GM10266 (cell line): Measurements from ENCODE around the gene SLC12A3.

Source experiments
- DNase-seq: peaks from one replicate; pipeline ENCODE4 v3.0.0; 2012; ENCODE audit errors: extremely low spot score
- CTCF ChIP-seq: IDR thresholded peaks from 2 replicates; pipeline ENCODE4 v1.5.1; 2012; ENCODE audit warnings: mild to moderate bottlenecking, low read depth; ENCODE audit not compliant: control insufficient read depth, insufficient read depth; ENCODE audit errors: missing control alignments

SLC12A3 gene

GRCh38 chr16:56869513-56870275, 4.7 kb downstream of the SLC12A3 start:
- DNase-seq = peak; percentile 70
- TF ChIP-seq CTCF = peak; percentile 35

GRCh38 chr16:56870276-56870888, 5.4 kb downstream of the SLC12A3 start:
- DNase-seq = no peak
- TF ChIP-seq CTCF = no peak

DNA sequence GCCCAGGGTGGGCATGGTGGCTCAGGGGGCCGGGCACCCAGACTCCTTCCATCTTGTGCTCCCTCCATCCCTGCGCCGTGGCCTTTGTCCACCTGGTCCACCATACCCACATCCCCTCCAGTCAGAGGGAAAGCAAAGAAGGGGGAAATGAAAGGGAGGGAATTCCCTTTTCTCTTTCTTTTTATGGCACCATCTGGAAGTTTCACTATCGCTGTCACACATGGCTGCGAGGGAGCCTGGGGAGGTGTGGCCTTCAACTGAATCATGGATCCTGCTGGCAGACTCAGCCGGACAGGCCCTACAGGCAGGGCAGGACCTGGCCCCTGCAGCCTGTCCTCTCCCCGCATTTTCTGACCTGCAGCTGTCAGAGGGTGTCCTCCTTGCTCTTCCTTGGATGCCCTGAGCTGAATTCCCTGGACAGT, 6.2 kb downstream of the SLC12A3 start:
- peak; percentile 32 for TF ChIP-seq CTCF
- DNase-seq = peak; percentile 69

DNA sequence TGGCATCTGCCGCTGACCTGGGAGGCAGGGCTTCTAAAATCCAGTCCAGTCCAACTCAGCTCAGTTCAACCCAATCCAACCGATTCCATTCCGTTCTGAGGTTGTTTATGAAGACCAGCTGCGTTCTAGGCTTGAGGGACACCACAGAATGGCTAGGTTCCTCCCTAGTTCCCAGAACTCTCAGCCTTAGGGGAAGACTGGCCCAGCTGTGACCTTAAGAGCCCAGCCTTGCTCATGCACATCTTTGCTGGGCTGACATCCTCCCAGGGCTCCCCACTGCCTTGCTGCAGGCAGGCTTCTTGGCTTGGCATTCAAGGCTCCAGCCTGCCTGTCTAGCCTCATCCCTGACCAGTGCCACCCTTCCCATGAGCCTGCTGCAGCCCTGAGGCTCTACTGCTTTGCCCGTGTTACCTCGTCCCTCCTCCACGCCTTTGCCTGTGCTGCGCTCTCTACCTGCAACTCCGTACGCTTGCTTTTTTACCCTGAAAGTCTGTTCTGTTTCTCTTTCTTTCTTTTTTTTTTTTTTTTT, 7.9 kb downstream of the SLC12A3 start:
- no peak for TF ChIP-seq CTCF
- no peak for DNase-seq

- DNase-seq = no peak
- TF ChIP-seq CTCF = no peak
These were observed 9.8 kb downstream of the SLC12A3 start for GRCh38 chr16:56874800-56875199.

DNA sequence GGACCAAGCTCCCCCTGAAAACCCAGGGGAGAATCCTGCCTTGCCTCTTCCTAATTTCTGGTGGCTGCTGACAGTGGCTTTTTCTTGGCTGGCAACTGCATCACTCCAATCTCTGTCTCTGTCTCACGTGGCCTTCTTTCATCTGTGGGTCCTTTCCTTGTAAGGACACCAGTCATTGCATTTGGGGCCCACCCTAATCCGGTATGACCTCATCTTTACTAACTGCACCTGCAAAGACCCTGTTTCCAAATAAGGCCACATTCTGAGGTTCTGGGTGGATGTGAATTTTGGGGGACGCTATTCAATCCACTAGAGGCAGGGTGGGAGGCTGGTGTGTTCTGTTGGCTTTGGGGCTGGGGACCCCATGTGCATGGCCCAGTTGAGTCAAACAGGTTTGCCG, 11.0 kb downstream of the SLC12A3 start:
- DNase-seq = no peak
- TF ChIP-seq CTCF = no peak
